HG03095 (cell line): ENCODE results near the gene DNAH17.

Source experiments
- ATAC-seq: cut with Tn5 transposase; IDR thresholded peaks from one replicate; pipeline ENCODE4 v1.9.1; 2021; ENCODE audit warnings: moderate library complexity; ENCODE audit not compliant: unreplicated experiment

Gene DNAH17

GRCh38 chr17:78576389-78577112 is 645 bp downstream of the DNAH17 start:
- ATAC-seq = no peak

- no peak for ATAC-seq
These were observed 1.3 kb downstream of the DNAH17 start for GRCh38 chr17:78575899-78576298.

- ATAC-seq = no peak
These were observed 1.9 kb downstream of the DNAH17 start for GRCh38 chr17:78575340-78575739.

GRCh38 chr17:78573955-78574354 is 3.2 kb downstream of the DNAH17 start:
- ATAC-seq = no peak

GRCh38 chr17:78572239-78573205 is 4.7 kb downstream of the DNAH17 start:
- no peak for ATAC-seq

GRCh38 chr17:78571329-78571728 is 5.9 kb downstream of the DNAH17 start:
- ATAC-seq = no peak

GRCh38 chr17:78568494-78569115 is 8.6 kb downstream of the DNAH17 start:
- no peak for ATAC-seq

GRCh38 chr17:78567991-78568390 is 9.2 kb downstream of the DNAH17 start:
- no peak for ATAC-seq

GRCh38 chr17:78566947-78567346 is 10.2 kb downstream of the DNAH17 start:
- ATAC-seq = no peak

GRCh38 chr17:78563189-78564145 is 13.7 kb downstream of the DNAH17 start:
- no peak for ATAC-seq

GRCh38 chr17:78562734-78563133 is 14.5 kb downstream of the DNAH17 start:
- ATAC-seq = no peak

- no peak for ATAC-seq
These were observed 16.0 kb downstream of the DNAH17 start for GRCh38 chr17:78561166-78561565.

- ATAC-seq = no peak
These were observed 16.5 kb downstream of the DNAH17 start for GRCh38 chr17:78560731-78561130.

GRCh38 chr17:78559749-78560368 is 17.3 kb downstream of the DNAH17 start:
- ATAC-seq = no peak

GRCh38 chr17:78558989-78559388 is 18.2 kb downstream of the DNAH17 start:
- no peak for ATAC-seq

- no peak for ATAC-seq
These were observed 18.9 kb downstream of the DNAH17 start for GRCh38 chr17:78558181-78558850.

GRCh38 chr17:78557598-78558039 is 19.6 kb downstream of the DNAH17 start:
- no peak for ATAC-seq

GRCh38 chr17:78556812-78557211 is 20.4 kb downstream of the DNAH17 start:
- no peak for ATAC-seq

- no peak for ATAC-seq
These were observed 21.3 kb downstream of the DNAH17 start for GRCh38 chr17:78555746-78556401.
